ENCODE measurements around the gene ANGPTL5. TPM values are rescaled to one million over a fixed set of nuclear protein-coding genes. Genes with fewer than 3 reads are reported as not detected.

ANGPTL5 gene
- total and polyA plus RNA-seq, 12 donors: 0.06 to 0.58 (median 0.14) TPM; not detected in 3

GRCh38 chr11:101880222-101880621 is 36.1 kb downstream of the ANGPTL5 start:
- intact Hi-C loops (cut with DNase I): no loop called here
- WGBS, 4 donors: 67 to 85% (median 77%) methylated on average over 4 of the region's 4 CpGs
- Histone ChIP-seq H3K4me1 (replicated peaks in 1 of 2) (no peaks in the 10 kb centered on the region), H3K9me3 (replicated peaks in 1 of 3) (no peaks in the 10 kb centered on the region), H3K36me3 (replicated peaks in 1 of 2) (no peaks in the 10 kb centered on the region), H3K4me3 (no peak overlapping the region), H3K27ac (no peak overlapping the region), H3K27me3 (no peaks in the 10 kb centered on the region)
- TF ChIP-seq POLR2A (IDR thresholded peaks at IDR 0.05) (no peak), CTCF (IDR thresholded peaks at IDR 0.05) (peak in 4 of 6 experiments; percentile 10 to 31 (median 24))
- DNase-seq: peak in 1 of 7 donors; percentile 4

DNA sequence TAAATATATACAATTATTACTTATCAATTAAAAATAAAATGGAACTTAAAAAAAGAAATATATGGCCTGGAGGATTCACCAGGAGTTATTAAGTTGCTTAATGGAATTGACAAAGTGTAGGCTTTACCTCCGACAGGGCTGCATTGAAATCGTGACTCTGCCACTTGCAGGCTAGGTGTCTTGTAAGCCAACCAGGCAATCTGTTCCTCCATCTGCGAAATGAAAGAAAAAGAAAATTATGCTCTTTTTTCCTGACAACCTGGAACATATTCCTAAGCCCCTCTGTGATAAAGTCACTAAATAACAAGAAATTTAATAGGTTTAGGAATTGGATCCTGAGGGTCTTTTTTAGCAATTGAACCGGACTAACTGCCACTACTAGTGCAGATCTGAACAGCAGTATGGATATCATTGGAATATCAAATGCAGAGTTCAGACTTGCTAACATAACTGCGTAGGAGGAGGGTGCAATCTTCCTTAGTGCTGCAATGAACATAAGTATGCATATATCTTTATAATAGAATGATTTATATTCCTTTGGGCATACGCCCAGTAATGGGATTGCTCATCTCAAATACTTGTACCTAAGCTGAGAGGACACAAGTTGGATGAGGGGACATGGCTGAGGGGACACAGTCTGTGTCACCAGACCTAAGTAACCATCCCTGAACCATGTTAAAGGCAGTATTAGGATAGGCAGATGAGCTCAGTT is 44.0 kb downstream of the ANGPTL5 start:
- DNase-seq: no peak
- intact Hi-C loops (cut with DNase I): no loop called here
- no peak overlapping the region for H3K4me3 ChIP-seq
- TF ChIP-seq POLR2A (IDR thresholded peaks at IDR 0.05) (no peak), CTCF (IDR thresholded peaks at IDR 0.05) (no peak)
- H3K9me3 ChIP-seq (replicated peaks in 1 of 3): no peaks in the 10 kb centered on the region
- no peaks in the 10 kb centered on the region for H3K36me3 ChIP-seq (replicated peaks in 1 of 2)
- no peaks in the 10 kb centered on the region for H3K4me1 ChIP-seq (replicated peaks in 1 of 2)
- H3K27ac ChIP-seq: no peak overlapping the region
- 78 to 83% (median 81%) methylated on average over 6 of the region's 6 CpGs for WGBS, 4 donors
- H3K27me3 ChIP-seq: no peaks in the 10 kb centered on the region

- intact Hi-C loops (cut with DNase I): no loop called here
- H3K27ac ChIP-seq: no peak overlapping the region
- TF ChIP-seq CTCF (IDR thresholded peaks at IDR 0.05) (no peak), POLR2A (IDR thresholded peaks at IDR 0.05) (no peak)
- H3K27me3 ChIP-seq: no peaks in the 10 kb centered on the region
- no peaks in the 10 kb centered on the region for H3K4me1 ChIP-seq (replicated peaks in 1 of 2)
- H3K4me3 ChIP-seq: no peak overlapping the region
- H3K9me3 ChIP-seq (replicated peaks in 1 of 3): no peaks in the 10 kb centered on the region
- DNase-seq: no peak
- 80 to 89% (median 88%) methylated on average over 6 of the region's 6 CpGs for WGBS, 4 donors
- H3K36me3 ChIP-seq (replicated peaks in 1 of 2): no peaks in the 10 kb centered on the region
Observed at GRCh38 chr11:101870510-101870909, 45.8 kb downstream of the ANGPTL5 start.

GRCh38 chr11:101867951-101868350 is 48.4 kb downstream of the ANGPTL5 start:
- Histone ChIP-seq H3K36me3 (replicated peaks in 1 of 2) (no peaks in the 10 kb centered on the region), H3K4me1 (replicated peaks in 1 of 2) (no peaks in the 10 kb centered on the region), H3K9me3 (replicated peaks in 1 of 3) (no peaks in the 10 kb centered on the region), H3K27ac (no peak overlapping the region), H3K27me3 (no peaks in the 10 kb centered on the region), H3K4me3 (no peak overlapping the region)
- DNase-seq: no peak
- 68 to 89% (median 80%) methylated on average over 2 of the region's 2 CpGs for WGBS, 4 donors
- TF ChIP-seq CTCF (IDR thresholded peaks at IDR 0.05): no peak
- TF ChIP-seq POLR2A (IDR thresholded peaks at IDR 0.05): no peak
- intact Hi-C loops (cut with DNase I): loop anchor here in 1 of 2 donors (10.0 kb wide), 1 partner anchor 57 kb away; no protein-coding TSS in a partner anchor

Measured in adrenal gland (tissue), 12 donors.